Left renal pelvis (tissue), 4 donors: ENCODE data around the gene HAND1. TPM values are rescaled to one million over a fixed set of nuclear protein-coding genes. Genes with fewer than 3 reads are reported as not detected.
"Not testable (repeated sequence)": the region's sequence is repeated elsewhere in the genome, so short reads cannot be mapped to it uniquely, and the experiment has no call there.

Experiments
- DNase-seq, 4 donors: peaks; one replicate each; pipeline ENCODE4 v3.0.0-alpha.2; 2013; ENCODE audit warnings: low read depth in 4 of 4, low spot score in 3 of 4
- polyA plus RNA-seq, 4 donors: library from polyadenylated mRNA; unstranded; fragments of 120-200 nt; gene quantifications; one replicate each; pipeline ENCODE4 v1.2.1, GENCODE V29; 2013; ENCODE audit not compliant: insufficient read length in 4 of 4

HAND1 gene
- polyA plus RNA-seq: under 1 TPM in 2 of 4 donors, not detected in 2; 0.08 to 0.13 TPM

DNA sequence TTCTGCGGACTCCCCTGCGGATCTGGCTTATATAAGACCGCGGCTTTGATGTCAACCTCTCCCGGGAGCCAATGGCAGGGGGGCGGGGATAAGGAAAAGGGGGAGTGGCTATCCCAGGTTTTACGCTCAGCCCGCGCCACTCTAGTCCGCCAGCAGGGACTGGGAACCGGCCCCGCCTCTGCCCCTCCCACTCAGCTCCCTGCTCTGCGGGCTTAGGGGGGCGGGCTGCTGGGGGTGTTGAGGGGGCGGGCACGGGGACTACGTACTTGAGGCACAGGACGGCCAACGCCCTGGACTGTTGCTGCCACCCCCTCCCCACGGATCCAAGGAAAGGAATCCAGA, at the start of gene HAND1:
Gene HAND1, minus strand, starts transcription at position 4 of the 342 bp plus-strand sequence. CDS start 219 bp downstream, outside the sequence.
- DNase-seq: no peak

DNA sequence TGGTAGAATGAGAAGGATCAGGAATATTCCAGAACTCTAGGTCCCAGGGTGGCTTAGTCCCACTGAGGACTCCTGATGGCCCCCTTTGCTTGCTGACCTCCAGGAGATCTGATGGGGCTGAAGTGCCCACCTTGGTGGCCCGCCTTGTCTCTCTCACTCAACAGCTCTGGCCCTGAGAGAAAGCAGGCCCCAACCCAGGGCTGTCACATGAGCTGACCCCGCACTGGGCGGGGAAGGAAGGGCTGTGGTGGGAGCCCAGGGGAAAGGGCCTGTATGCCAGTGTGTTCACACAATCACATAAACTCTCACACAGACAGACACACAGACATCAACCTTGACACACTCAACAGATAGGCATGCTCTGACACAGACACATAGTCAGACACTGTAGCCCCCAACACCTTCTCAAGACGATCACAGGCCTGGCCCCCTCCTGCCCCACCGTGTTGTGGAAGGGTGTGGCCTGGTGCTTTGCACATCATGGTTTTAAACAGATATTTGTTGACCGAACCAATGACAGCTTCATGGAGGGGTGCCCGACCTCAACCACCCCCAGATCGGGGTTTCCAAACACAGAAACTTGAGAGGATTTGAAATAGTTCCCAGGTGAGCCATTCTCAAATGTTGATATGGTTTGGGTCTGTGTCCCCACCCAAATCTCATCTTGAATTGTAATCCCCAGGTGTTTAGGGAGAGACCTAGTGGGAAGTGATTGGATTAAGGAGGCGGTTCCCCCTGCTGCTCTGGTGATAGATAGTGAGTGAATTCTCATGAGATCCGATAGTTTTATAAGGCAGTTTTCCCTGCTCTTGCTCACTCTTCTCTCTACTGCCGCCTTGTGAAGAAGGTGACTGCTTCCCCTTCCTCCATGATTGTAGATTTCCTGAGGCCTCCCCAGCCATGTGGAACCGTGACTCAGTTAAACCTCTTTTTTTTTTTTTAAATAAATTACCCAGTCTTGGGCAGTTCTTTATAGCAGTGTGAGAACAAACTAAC, 48.5 kb upstream of the HAND1 start:
- no peak for DNase-seq

DNA sequence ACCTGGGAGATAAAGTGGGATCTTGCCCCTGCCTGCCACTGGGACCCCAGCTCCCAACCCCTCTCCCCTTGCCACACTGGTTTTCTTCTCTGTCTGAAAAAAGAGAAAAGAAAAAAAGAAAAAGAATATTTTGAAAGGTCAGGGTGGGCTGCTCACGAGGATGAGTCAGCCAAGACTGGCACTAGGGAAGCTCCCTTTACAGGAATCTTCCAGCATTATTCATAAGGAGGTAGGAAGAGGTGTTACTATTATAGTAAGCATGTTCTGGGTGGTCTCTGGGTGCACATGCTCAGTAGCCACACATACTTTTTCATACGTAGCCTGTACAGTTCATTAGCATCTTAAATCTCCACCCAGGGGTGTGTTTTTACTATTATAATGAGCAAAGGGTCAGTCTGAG, 46.8 kb upstream of the HAND1 start:
- DNase-seq: no peak

DNA sequence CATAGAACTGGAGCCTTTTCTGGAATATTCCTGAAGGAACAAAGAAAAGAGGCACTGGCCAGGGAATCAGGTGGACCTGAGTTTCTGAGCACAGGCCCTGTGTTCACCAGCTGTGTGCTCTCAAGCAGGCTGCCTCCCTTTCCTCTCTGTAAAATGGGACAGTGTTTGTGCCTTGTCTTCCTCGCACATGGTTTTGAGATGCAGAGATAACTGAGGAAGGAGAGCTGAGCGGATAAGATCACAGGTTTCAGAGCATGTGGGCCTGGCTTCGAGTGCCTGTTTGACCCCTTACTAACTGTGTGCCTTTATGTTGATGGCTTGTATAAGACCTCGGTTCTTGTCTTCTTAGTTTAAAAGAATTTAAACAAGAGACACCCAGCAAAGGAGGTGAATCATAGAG, 46.2 kb upstream of the HAND1 start:
- DNase-seq: no peak

DNA sequence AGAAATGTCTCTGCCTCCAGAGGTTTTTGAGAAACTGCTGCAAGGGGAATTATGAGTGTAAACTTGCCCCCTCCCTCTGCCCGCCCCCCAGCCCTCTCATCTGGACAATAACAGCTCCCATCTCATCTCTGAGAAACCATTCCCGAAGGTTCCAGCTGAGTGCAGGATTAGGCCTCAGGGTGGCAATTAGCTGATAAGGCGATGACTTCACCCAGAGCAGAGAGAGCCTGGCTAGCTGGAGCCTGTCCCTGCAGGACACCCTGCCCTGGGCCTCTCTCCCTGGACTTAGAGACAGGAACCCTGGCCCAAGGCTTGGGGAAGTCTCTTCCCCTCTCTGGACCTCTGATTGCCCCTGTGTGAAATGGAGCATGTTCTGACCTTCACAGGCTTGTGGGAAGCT, 45.7 kb upstream of the HAND1 start:
- DNase-seq: peak in 1 of 4 donors; percentile 15

DNA sequence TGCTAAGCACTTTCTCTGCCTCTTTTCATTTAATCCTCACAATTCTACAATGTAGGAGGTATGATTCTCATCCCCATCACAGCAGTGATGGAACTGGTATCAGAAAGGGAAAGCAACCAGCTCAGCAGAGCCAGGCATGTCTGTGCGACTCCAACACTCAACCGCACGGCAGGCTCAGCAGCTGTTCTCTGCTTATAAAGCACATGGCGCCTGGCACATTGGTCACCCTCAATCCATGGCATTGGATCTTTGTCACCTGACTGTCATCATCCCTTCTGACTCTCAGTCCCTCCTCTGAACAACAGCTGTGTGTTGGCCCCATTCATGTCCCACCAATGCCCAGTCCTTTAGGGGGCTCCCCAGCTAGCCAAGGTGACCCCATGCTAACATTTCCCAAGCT, 45.1 kb upstream of the HAND1 start:
- no peak for DNase-seq

DNA sequence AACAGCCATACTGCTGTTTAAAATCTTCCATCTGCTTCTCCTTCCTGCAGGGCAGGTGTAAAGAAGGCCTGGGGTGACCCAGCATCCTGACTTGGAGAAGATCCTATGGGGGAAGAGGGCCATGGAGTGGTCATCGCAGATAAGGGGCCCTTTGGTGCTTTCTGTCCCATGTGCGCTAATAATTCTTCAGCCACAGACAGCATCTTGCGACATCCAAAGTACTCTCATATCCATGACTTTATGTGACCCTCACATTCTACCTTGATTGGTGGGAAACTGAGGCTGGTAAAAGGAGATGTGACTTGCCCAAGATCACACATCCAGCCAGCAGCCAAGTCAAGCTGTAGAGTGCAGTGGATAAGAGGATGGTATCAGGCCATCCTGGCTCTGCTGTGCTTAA, 44.3 kb upstream of the HAND1 start:
- no peak for DNase-seq

DNA sequence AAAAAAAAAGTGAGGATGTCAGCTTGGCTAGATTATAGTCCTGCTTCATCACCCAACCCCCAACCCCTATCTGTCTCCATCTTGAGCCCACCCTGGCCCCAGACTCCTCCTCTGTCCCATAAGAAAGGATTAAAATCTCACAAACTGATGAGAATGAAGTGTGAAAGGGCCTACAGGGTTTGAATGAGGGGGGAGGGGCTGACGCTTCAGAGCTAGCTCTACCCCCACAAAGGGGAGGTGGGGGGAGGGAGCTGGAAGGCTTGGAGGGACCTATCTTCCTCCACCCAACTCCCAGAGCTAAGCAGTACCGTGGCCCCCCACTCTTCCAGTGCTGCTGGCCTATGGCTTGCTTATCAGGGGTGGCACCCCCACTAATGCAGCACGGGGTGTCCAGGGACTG, 43.7 kb upstream of the HAND1 start:
- DNase-seq: no peak

DNA sequence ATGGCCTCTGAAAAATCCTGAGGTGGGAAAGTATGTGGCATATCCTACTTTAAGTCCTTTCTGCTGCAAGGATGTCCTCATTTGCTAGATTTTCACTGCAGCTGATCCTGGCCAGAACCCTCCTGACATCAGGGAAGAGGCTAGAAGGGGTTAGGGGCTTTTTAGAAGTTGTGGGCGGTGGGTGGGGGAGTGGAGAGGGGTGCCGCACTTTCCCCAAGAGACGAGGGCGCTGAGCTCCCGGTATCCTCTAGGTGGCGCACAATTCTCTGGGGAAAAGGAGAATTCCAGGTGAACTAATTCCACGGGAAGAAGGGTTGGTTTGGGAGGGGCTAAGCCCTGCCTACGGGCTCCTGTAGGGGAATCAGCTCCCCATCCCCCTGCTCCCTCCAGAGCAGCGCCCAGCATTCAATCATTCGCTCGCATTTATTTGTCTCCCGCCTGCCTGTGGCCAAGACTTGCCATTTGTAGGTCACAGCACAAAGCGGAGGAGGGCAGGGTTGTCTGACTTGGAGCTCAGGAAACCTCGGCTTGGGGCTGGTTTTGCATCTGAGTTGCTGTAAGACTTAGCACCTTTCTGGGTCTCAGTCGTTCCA, 42.9 kb upstream of the HAND1 start:
- peak in 2 of 4 donors; percentile 25 to 35 for DNase-seq

DNA sequence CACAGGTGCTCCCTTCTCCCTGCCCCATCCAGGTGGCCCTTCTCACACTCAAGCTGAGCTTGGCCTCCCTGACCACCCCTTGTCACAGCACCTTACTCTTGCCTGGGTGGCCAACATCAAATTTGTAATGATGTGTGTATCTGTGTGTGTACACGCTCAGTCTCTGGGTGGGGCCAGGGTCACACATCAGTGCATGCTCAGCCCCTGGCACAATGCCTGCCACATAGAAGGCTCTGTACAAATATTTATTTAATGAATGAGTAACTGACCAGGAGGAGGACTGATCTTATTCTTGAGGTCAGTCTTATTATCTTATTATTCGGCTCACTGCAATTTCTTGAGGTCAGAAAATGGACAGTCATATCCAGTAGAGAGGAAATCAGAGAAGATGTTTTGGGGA, 41.3 kb upstream of the HAND1 start:
- no peak for DNase-seq

DNA sequence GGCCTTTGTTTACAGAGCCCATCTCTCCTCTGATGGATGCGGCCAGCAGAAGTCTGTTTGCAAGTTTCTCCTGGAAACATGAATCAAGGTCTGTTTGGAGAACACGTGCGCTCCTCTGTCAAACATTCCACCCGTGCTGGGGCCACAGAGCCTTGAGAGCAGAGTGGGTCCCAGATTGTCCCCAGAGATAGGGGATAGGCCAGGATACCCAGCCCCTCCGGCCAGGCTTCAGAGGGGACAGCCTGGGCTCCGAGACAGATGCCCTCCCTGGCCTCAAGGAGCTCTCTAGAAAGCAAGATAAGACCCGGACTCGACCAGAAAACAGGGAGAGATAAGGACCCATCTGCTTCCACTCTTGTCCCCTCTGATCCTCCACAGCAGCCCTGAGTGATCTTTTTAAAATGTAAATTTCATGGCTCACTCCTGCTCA, 40.4 kb upstream of the HAND1 start:
- DNase-seq: no peak

DNA sequence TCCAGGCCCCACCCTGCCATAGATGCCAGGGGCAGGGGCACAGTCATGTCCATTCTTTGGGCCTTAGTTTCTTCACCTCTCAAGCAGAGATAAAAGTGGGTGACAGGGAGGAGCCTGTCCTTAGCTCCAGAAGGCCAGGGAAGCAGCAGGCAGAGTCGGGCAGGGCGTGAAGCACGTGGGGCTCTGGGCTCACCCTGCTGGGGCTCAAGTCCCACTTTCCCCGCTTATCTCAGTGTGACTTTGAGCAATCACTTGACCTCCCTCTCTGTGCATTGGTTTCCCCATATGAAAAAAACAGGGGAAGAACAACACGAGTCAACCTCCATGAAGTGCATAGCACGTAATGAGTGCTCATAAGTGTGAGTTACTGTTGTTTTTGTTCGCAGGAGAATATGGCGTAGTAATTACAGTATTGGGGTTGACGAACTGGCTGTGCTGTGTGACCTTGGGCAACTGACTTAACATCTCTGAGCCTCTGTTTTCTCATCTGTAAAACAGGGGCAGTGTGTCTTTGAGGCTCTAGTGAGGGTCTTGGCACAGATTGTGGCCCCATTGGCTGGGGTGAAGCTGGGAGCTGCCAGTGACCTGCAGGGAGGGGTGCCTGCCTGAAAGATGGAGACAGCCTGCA, 39.9 kb upstream of the HAND1 start:
- DNase-seq: no peak

DNA sequence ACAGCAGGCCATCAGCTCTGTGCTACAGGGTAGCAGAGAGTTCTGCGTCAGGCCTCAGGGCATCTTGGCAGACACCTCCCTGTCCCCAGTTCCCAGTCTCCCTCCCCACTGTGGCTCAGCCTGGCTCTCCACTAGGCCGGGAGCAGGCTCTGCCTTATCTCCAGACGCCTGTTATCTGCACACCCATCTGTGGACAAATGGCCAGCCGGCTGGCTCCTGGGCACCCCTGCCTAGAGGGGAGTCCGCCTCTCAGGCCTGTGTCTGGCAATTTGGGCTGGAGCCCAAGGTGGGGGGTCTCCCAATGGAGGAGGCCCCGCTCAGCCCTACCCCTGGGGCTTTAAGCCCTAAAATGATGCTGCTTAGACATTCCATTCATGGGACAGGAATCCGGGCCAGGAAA, 39.2 kb upstream of the HAND1 start:
- no peak for DNase-seq

DNA sequence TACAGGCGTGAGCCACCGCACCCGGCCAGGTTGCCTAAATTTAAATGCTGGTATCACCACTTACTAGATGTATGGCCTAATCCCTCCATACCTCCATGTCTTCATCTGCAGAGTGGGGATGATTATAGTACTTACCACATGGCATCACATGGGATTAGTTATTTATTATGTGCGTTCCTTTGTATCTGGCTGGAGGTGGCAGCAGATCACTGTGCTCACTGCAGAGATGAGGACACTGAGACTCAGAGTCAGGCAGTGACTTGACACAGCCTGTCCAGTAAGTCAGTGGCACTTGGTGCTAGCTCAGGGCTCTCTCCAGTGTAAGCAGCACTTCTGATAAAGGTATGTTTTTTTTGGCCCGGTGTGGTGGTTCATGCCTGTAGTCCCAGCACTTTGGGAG, 38.4 kb upstream of the HAND1 start:
- no peak for DNase-seq

DNA sequence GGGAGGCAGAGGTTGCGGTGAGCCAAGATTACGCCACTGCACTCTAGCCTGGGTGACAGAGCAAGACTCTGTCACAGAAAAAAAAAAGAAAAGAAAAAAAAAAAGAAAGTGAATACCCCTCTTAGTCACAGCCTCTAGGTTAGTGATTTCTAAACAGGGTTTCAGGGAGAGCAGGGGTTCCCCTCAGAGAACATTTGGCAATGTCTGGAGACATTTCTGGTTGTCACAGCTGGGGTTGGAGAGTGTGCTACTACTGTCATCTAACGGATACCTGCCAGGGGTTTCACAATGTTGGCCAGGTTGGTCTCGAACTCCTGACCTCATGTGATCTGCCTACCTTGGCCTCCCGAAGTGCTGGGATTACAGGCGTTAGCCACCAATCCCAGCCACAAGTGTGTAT, 37.5 kb upstream of the HAND1 start:
- not testable (repeated sequence) for DNase-seq

DNA sequence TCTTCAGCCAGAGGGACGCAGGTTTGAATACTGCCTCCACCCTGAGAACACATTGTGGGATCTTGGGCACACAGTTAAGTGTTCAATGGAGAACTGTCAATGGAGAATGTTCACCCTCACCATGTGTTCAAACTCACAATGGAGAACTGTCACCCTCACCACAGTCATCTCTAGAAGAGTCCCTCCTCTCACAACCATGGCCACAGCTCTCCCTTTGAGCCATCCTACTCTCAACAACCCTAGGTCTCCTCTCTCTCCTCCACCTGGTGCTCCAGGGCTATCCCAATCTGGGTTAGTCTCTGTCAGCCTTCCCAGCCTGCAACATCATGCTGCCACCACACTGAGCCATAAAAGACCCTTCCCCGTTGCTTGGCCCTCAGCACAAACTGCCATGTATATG, 36.3 kb upstream of the HAND1 start:
- DNase-seq: no peak

DNA sequence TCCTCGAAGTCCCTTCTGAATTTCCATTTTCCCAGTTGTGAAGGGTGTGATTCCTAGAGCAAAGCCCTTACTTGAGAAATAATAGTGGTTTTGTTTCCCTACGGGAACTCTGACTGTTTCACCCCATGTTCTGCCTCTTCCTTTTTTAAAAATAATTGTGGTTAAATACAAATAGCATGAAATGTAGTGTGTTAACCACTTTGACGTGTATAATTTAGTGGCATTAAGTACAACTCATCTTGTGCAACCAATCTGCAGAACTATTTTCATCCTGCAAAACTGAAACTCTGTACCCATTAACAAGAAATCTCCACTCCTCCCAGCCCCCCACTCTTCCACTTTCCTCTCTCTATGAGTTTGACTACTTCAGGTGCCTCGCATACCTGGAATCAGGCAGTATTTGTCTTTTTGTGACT, 35.6 kb upstream of the HAND1 start:
- DNase-seq: no peak

DNA sequence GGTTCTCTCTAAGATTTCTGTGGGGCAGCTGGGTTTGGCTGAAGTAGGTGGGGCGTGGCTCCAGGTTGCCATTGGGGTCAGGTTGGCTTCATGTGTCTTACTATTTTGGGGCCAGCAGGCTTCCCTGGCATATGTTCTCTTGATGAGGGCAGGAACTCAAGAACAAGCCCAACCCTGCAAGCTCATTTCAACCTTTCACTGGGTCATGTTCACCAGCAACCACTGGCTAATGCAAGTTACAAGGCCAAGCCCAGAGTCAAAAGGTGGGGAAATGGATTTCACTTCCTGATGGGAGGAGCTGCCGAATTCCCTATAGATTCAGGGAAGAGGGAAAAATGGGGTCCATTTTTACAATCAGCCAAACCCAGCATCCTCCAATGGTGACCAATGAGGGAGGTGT, 34.0 kb upstream of the HAND1 start:
- no peak for DNase-seq

DNA sequence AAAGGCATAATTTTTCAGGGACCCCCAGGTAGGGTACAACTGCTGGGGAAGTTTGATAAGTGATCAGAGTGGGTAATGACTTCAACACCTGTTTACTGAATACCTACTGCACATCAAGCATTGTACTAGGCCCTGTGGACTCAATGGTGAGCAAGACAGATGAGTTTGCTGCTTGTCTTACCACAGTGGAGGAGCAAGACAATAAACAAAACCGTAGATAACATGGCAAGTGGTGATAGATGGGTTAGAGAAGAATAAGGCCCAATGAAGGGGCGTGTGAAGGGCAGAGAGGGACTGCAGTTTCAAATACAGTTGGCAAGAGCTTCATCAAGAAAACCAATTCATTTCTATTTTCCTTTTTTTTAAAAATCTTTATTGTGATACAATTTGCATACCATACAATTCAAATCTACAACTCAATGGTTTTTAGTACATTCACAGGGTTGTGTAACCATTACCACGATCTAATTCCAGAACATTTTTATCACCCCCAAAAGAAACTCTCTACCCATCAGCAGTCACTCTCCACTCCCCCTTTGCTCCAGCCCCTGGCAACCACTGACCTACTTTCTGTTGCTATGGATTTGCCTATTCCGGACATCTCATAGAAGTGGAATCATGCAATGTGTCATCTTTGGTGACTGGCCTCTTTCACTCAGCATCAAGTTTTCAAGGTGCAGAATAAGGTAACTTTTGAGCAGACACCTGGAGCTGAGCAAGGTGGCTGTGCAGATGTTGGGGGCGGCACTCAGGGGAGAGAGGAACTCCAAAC, 31.9 kb upstream of the HAND1 start:
- no peak for DNase-seq

DNA sequence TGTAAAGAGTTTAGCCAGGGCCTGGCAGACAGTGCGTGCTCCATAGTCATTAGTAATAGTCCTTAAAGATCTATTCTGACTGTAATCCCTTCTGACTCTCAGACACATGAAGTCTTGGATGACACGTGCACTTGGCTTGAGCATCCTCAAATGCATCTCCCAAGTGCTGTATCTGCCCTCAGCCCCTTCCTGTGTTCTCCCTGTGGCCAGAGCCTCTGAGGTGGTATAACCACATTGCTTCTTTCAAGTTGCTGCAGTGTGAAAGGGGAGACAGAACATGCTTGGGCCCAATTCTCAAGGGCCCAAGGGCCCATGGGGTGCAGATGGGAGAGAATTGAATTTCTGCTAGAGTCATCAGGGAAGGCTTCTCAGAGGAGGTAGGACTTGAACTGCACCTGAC, 30.1 kb upstream of the HAND1 start:
- DNase-seq: no peak

DNA sequence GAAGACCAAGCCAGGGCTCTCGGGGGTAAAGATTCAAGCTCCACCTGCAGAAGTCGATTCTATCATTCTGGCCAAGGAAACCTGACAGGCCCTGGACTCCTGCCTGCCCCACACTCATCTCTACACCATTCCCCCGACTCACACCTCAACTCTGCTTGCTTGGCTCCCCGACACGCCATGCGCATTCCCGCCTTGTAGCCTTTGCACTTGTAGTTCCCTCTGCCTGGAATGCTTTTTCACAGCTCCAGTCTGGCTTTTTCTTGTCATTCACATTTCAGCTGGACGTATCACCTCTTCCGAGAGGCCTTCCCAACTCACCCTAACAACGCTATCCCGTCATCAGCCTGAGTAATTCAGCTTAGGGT, 28.7 kb upstream of the HAND1 start:
- DNase-seq: no peak
